Measurements from ENCODE around the gene PRPF18. TPM values are rescaled to one million over a fixed set of nuclear protein-coding genes. Genes with fewer than 3 reads are reported as not detected.

The PRPF18 gene
- total RNA-seq, 1 donor from 2014 or later, result 25.8 TPM

DNA sequence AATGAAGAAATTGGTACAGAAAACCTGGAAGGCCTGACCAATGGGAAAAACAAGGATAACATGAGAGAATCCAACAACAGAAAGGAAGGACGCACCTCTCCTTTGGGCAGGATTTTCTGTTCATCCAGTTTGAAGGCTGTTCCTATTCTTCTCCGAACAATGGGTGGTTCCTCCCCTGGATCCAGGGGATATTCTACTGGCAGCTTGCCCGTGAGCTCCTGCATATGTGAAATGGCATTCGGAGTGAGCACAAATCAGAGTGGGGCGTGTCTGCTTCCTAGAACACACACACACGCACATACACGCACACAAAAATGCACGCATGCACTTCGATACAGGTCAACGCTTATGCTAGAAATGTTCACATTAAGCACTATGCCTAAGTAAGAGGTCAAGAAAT, 83.5 kb downstream of the PRPF18 start:
- Histone ChIP-seq H3K4me1 (peaks cover 10% of the 10 kb centered on the region), H3K36me3 (peaks cover 0 to 20% of the 10 kb centered on the region in 2 donors), H3K27me3 (no peaks in the 10 kb centered on the region), H3K9me3 (no peaks in the 10 kb centered on the region), H3K4me3 (no peak overlapping the region), H3K27ac (no peak overlapping the region)
- no peak for TF ChIP-seq CTCF (IDR thresholded peaks at IDR 0.05)
- TF ChIP-seq POLR2A (IDR thresholded peaks at IDR 0.05), result no peak
- TF ChIP-seq POLR2AphosphoS5 (IDR thresholded peaks at IDR 0.05; ENCODE audit: insufficient read depth in 1 of 2, low read depth in 1 of 2), result no peak
- intact Hi-C loops (cut with DNase I), result no loop called here
- no peak for DNase-seq (ENCODE audit: extremely low spot score in 2 of 2)

- peaks cover 10% of the 10 kb centered on the region for H3K4me1 ChIP-seq
- peaks cover 0 to 6% of the 10 kb centered on the region in 2 donors for H3K36me3 ChIP-seq
- H3K9me3 ChIP-seq, result no peaks in the 10 kb centered on the region
- no peak overlapping the region for H3K4me3 ChIP-seq
- TF ChIP-seq POLR2AphosphoS5 (IDR thresholded peaks at IDR 0.05; ENCODE audit: insufficient read depth in 1 of 2, low read depth in 1 of 2) (no peak), POLR2A (IDR thresholded peaks at IDR 0.05) (no peak), CTCF (IDR thresholded peaks at IDR 0.05) (no peak)
- DNase-seq (ENCODE audit: extremely low spot score in 2 of 2), result no peak
- H3K27me3 ChIP-seq, result no peaks in the 10 kb centered on the region
- intact Hi-C loops (cut with DNase I), result no loop called here
- no peak overlapping the region for H3K27ac ChIP-seq
Measured at GRCh38 chr10:13671904-13672303, 85.1 kb downstream of the PRPF18 start.

DNA sequence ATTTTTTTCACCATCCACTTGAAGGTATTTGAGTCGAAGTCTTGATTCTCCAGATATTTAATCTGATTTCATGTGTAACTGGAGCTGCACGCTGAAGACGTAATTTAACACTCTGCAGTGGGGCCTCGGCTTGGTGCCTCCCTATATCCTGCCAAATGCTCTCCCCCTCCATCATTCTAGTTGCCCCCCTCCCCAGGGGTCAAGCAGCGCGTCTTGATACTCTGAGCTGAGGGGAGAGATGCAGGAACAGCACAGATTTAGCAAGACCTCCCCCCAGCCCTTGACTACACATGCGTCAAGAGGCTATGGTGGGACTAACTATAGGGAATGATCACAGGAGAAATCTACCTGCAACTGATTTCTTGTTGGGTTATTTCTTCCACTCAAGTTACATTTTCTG, 85.8 kb downstream of the PRPF18 start:
- TF ChIP-seq POLR2AphosphoS5 (IDR thresholded peaks at IDR 0.05; ENCODE audit: insufficient read depth in 1 of 2, low read depth in 1 of 2) (no peak), CTCF (IDR thresholded peaks at IDR 0.05) (no peak), POLR2A (IDR thresholded peaks at IDR 0.05) (no peak)
- Histone ChIP-seq H3K36me3 (peaks cover 0 to 6% of the 10 kb centered on the region in 2 donors), H3K27me3 (no peaks in the 10 kb centered on the region), H3K9me3 (no peaks in the 10 kb centered on the region), H3K4me3 (no peak overlapping the region), H3K4me1 (peaks cover 10% of the 10 kb centered on the region), H3K27ac (no peak overlapping the region)
- no peak for DNase-seq (ENCODE audit: extremely low spot score in 2 of 2)
- intact Hi-C loops (cut with DNase I), result no loop called here

DNA sequence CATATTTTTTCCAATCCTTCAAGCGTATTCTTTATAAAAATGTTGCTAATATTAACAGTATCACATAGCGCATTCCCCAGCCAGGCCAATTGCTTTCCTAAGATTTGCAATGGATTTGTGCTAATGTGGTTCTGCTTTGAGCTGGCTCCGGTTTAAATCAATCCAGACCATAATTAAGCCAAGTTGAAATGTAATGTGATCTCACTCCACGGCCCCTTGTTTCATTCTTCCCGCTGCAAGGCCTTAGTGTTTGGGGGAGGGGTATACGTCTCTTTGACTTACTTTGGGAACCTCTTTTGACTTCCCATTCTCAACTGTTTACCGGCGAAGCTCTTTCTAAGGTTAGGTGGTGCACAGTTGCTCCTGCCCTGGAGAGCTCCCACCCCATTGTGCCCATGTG, 86.4 kb downstream of the PRPF18 start:
- H3K36me3 ChIP-seq, result peaks cover 0 to 6% of the 10 kb centered on the region in 2 donors
- TF ChIP-seq CTCF (IDR thresholded peaks at IDR 0.05) (no peak), POLR2A (IDR thresholded peaks at IDR 0.05) (no peak), POLR2AphosphoS5 (IDR thresholded peaks at IDR 0.05; ENCODE audit: insufficient read depth in 1 of 2, low read depth in 1 of 2) (no peak)
- no peak overlapping the region for H3K27ac ChIP-seq
- H3K27me3 ChIP-seq, result no peaks in the 10 kb centered on the region
- DNase-seq (ENCODE audit: extremely low spot score in 2 of 2), result no peak
- no peaks in the 10 kb centered on the region for H3K9me3 ChIP-seq
- H3K4me3 ChIP-seq, result no peak overlapping the region
- H3K4me1 ChIP-seq, result peaks cover 10% of the 10 kb centered on the region
- intact Hi-C loops (cut with DNase I), result no loop called here

- intact Hi-C loops (cut with DNase I), result no loop called here
- TF ChIP-seq POLR2AphosphoS5 (IDR thresholded peaks at IDR 0.05; ENCODE audit: insufficient read depth in 1 of 2, low read depth in 1 of 2) (no peak), POLR2A (IDR thresholded peaks at IDR 0.05) (no peak), CTCF (IDR thresholded peaks at IDR 0.05) (no peak)
Measured at GRCh38 chr10:13674645-13675588, 88.2 kb downstream of the PRPF18 start.

More at GRCh38 chr10:13674645-13675588, 88.2 kb downstream of the PRPF18 start:
- Histone ChIP-seq H3K4me3 (no peak overlapping the region), H3K27me3 (no peaks in the 10 kb centered on the region), H3K27ac (no peak overlapping the region), H3K36me3 (no peaks in the 10 kb centered on the region), H3K9me3 (no peaks in the 10 kb centered on the region), H3K4me1 (peaks cover 8% of the 10 kb centered on the region)
- DNase-seq (ENCODE audit: extremely low spot score in 2 of 2), result no peak

All from vagina (tissue), 2 donors.